HEK293 (cell line): ENCODE data around the gene FADS3.

Experiments
- CTCF ChIA-PET: fragments of 350-600 bp; formaldehyde crosslinking; extraction: SDS; loops from one replicate; lab custom pipeline; 2021; ENCODE audit warnings: antibody characterized with exemption; lab: Yijun Ruan, JAX
- POLR2A ChIA-PET: fragments of 300-600 bp; formaldehyde crosslinking; extraction: SDS; loops from one replicate; lab custom pipeline; 2020; ENCODE audit warnings: antibody characterized with exemption, inconsistent platforms; lab: Yijun Ruan, JAX
- H3K27ac ChIP-seq: fragments of 200-500 bp; sonication (Bioruptor generic); 2 replicates; pipeline ENCODE4 v1.5.1; 2014; ENCODE audit warnings: low read depth, low read length, control low read depth, inconsistent platforms; ENCODE audit errors: extremely low read depth
- H3K36me3 ChIP-seq, 2 experiments: fragments of 200-500 bp in 1 of 2; sonication (Bioruptor generic) in 1 of 2; 1 replicate in 1 of 2; 2 replicates in 1 of 2; pipeline ENCODE4 v1.5.1; 2014 to 2017; ENCODE audit warnings: inconsistent platforms in 2 of 2, low read length in 2 of 2; ENCODE audit not compliant: control insufficient read depth in 2 of 2, insufficient read depth in 1 of 2
- H3K4me1 ChIP-seq: fragments of 200-500 bp; sonication (Bioruptor generic); 2 replicates; pipeline ENCODE4 v1.5.1; 2014; ENCODE audit warnings: mild to moderate bottlenecking, low read length, inconsistent platforms; ENCODE audit not compliant: control insufficient read depth, insufficient read depth
- H3K4me3 ChIP-seq: 2 replicates; pipeline ENCODE4 v1.5.1; 2011; ENCODE audit warnings: low read depth, mild to moderate bottlenecking, control low read depth, low read length, moderate library complexity
- H3K9me3 ChIP-seq: fragments of 200-500 bp; sonication (Bioruptor generic); 2 replicates; pipeline ENCODE4 v1.5.1; 2014; ENCODE audit warnings: low read depth, low read length, inconsistent platforms; ENCODE audit not compliant: control insufficient read depth, insufficient read depth
- GLI2 ChIP-seq: fragments of 450-650 bp; formaldehyde crosslinking; IDR thresholded peaks from 2 replicates; pipeline ENCODE4; 2017; ENCODE audit warnings: missing biosample characterization, missing genetic modification characterization, low read depth, borderline replicate concordance
- GLIS2 ChIP-seq: fragments of 450-650 bp; formaldehyde crosslinking; IDR thresholded peaks from 2 replicates; pipeline ENCODE4 v1.5.1; 2016; ENCODE audit warnings: missing biosample characterization, missing genetic modification characterization
- KLF8 ChIP-seq: fragments of 450-650 bp; formaldehyde crosslinking; IDR thresholded peaks from 2 replicates; pipeline ENCODE4 v1.5.1; 2016; ENCODE audit warnings: missing biosample characterization, missing genetic modification characterization
- KLF9 ChIP-seq: fragments of 450-650 bp; formaldehyde crosslinking; IDR thresholded peaks from 2 replicates; pipeline ENCODE4 v1.5.1; 2016; ENCODE audit warnings: missing biosample characterization, missing genetic modification characterization, low read depth
- YY2 ChIP-seq: fragments of 450-650 bp; formaldehyde crosslinking; IDR thresholded peaks from 2 replicates; pipeline ENCODE4 v1.5.1; 2016; ENCODE audit warnings: missing biosample characterization, missing genetic modification characterization
- ZFP3 ChIP-seq: fragments of 450-650 bp; formaldehyde crosslinking; IDR thresholded peaks from 2 replicates; pipeline ENCODE4 v1.5.1; 2016; ENCODE audit warnings: low read depth, missing biosample characterization, missing genetic modification characterization
- ZFP37 ChIP-seq: fragments of 450-650 bp; formaldehyde crosslinking; IDR thresholded peaks from 2 replicates; pipeline ENCODE4 v1.5.1; 2016; ENCODE audit warnings: missing biosample characterization, missing genetic modification characterization
- ZNF132 ChIP-seq: fragments of 450-650 bp; formaldehyde crosslinking; IDR thresholded peaks from 2 replicates; pipeline ENCODE4 v1.5.1; 2017; ENCODE audit warnings: missing biosample characterization, missing genetic modification characterization, borderline replicate concordance
- ZNF140 ChIP-seq: fragments of 450-650 bp; formaldehyde crosslinking; IDR thresholded peaks from 2 replicates; pipeline ENCODE4 v1.5.1; 2016; ENCODE audit warnings: missing biosample characterization, missing genetic modification characterization
- ZNF16 ChIP-seq: fragments of 450-650 bp; formaldehyde crosslinking; IDR thresholded peaks from 2 replicates; pipeline ENCODE4 v1.5.1; 2016; ENCODE audit warnings: low read depth, missing biosample characterization, missing genetic modification characterization
- ZNF184 ChIP-seq: fragments of 450-650 bp; IDR thresholded peaks from 2 replicates; pipeline ENCODE4 v1.5.1; 2018; ENCODE audit warnings: missing biosample characterization, mild to moderate bottlenecking, missing genetic modification characterization
- ZNF239 ChIP-seq: fragments of 450-650 bp; formaldehyde crosslinking; IDR thresholded peaks from 2 replicates; pipeline ENCODE4 v1.5.1; 2016; ENCODE audit warnings: missing biosample characterization, missing genetic modification characterization
- ZNF324 ChIP-seq: fragments of 450-650 bp; formaldehyde crosslinking; IDR thresholded peaks from 2 replicates; pipeline ENCODE4 v1.5.1; 2016; ENCODE audit warnings: missing biosample characterization, missing genetic modification characterization
- ZNF335 ChIP-seq: fragments of 450-650 bp; formaldehyde crosslinking; conservative IDR thresholded peaks from 2 replicates; pipeline ENCODE4 v1.5.1; 2016; ENCODE audit warnings: missing biosample characterization, missing genetic modification characterization
- ZNF433 ChIP-seq: fragments of 450-650 bp; formaldehyde crosslinking; IDR thresholded peaks from 2 replicates; pipeline ENCODE4 v1.5.1; 2016; ENCODE audit warnings: missing biosample characterization, missing genetic modification characterization, low read depth
- ZNF549 ChIP-seq: fragments of 450-650 bp; IDR thresholded peaks from 2 replicates; pipeline ENCODE4 v1.5.1; 2018; ENCODE audit warnings: missing biosample characterization, missing genetic modification characterization, mild to moderate bottlenecking, inconsistent platforms, moderate library complexity
- ZNF677 ChIP-seq: fragments of 450-650 bp; IDR thresholded peaks from 2 replicates; pipeline ENCODE4 v1.5.0; 2018; ENCODE audit warnings: missing biosample characterization, mild to moderate bottlenecking, missing genetic modification characterization, moderate library complexity
- ZSCAN16 ChIP-seq: fragments of 450-650 bp; formaldehyde crosslinking; IDR thresholded peaks from 2 replicates; pipeline ENCODE4 v1.5.1; 2016; ENCODE audit warnings: missing biosample characterization, missing genetic modification characterization
- TF ChIP-seq, protein P1 (sequence below): fragments of 450-650 bp; formaldehyde crosslinking; IDR thresholded peaks from 2 replicates; pipeline ENCODE4 v1.5.1; 2016; ENCODE audit warnings: missing biosample characterization, missing genetic modification characterization
- TF ChIP-seq, protein P2 (sequence below): fragments of 450-650 bp; formaldehyde crosslinking; IDR thresholded peaks from 2 replicates; pipeline ENCODE4 v1.5.1; 2016; ENCODE audit warnings: missing biosample characterization, missing genetic modification characterization
- TF ChIP-seq, protein P3 (sequence below): fragments of 450-650 bp; formaldehyde crosslinking; IDR thresholded peaks from 2 replicates; pipeline ENCODE4 v1.5.1; 2016; ENCODE audit warnings: missing biosample characterization, missing genetic modification characterization, borderline replicate concordance
- TF ChIP-seq, protein P4 (sequence below): fragments of 450-650 bp; formaldehyde crosslinking; IDR thresholded peaks from 2 replicates; pipeline ENCODE4; 2016; ENCODE audit warnings: missing biosample characterization, missing genetic modification characterization

FADS3 gene

DNA sequence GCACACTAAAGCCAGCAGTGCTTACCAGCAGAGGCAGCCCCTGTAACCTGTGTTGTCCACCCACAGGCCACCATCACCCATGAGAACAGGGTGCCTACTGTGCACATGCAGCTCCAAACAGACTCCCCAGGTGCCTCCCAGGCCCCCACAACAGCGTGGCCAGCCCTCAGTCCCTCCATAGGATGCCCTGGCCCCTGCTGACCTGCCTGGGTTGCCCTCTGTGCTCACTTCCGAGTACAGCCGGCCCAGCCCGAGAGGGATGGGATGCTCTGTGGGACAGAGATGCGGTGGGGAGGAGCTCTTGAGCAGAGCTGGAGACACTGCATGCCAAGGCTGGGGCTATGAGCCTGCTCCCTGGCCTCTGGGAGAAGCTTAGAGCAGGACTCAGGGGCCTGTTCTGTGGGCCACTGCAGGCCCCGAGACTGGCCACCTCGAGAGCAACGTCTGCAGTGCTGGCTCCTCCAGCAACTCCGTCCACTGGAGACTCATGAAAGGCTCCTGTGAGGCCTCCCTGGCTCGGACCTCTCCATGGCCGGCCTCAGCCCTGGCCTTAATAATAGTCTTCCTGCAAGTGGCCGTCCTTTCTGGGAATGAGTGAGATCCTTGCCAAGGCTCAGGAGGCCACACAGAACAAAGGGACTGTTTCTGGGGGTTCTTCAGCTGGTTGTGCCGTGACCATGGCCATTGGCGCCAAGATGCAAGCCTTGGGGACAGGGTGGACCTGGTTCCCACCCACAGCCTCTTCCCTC, 36.2 kb downstream of the FADS3 start (continued):
- TF ChIP-seq ZSCAN16 (tag by site-specific recombination) (no peak), ZNF16 (tag by site-specific recombination) (no peak)

DNA sequence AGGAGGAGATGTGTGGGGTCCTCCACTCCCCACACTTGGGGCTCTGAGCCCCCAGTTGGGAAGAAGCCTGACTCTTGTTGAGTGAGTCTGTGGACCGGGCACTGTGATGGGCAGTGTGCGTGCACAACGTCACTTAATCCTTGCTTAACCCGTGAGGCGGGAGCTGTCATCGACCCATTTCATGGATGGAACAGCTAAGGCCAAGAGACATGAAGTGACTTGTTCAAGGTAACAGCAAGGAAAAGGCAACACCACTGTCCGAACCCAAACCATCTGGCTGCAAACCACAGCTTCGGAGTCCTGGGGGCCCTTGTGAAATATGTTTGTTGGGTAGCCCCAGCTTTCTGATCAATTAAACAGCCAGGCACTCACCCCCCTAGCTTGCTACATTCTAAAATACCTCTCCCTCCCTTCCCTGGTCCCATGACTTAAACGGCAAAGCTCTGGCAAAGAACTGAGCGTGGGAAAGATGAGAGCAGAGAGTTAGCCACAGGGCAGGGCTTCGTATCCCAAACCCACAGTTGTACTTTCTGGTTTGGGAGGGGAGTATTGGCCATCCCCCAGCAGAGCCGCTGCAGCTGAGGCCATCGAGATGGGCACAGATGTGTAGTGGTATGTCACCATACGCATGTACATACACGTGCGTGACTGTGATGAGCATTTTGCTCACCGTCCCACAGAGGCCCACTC, 37.0 kb downstream of the FADS3 start:
- ChIA-PET CTCF (interaction anchor here (0.5 to 1.1 kb wide), 2 partner anchors 19 to 228 kb away, joined by 3 read pairs; no protein-coding TSS in a partner anchor), POLR2A (no interaction called here)
- H3K36me3 ChIP-seq = peaks cover 0 to 12% of the 10 kb centered on the region in 2 experiments; a peak in 2 of 3 replicates
- H3K4me1 ChIP-seq = no peaks in the 10 kb centered on the region
- H3K27ac ChIP-seq = no peak overlapping the region
- no peaks in the 10 kb centered on the region for H3K9me3 ChIP-seq
- TF ChIP-seq KLF8 (tag by site-specific recombination) = no peak
- no peak for TF ChIP-seq ZNF324 (tag by site-specific recombination)
- TF ChIP-seq YY2 (tag by site-specific recombination) = no peak
- TF ChIP-seq ZFP37 (tag by site-specific recombination) = no peak
- no peak for TF ChIP-seq GLIS2 (tag by site-specific recombination)
- TF ChIP-seq ZNF184 (tag by site-specific recombination) = no peak
- no peak for TF ChIP-seq ZNF549 (tag by site-specific recombination)
- TF ChIP-seq, protein P1, sequence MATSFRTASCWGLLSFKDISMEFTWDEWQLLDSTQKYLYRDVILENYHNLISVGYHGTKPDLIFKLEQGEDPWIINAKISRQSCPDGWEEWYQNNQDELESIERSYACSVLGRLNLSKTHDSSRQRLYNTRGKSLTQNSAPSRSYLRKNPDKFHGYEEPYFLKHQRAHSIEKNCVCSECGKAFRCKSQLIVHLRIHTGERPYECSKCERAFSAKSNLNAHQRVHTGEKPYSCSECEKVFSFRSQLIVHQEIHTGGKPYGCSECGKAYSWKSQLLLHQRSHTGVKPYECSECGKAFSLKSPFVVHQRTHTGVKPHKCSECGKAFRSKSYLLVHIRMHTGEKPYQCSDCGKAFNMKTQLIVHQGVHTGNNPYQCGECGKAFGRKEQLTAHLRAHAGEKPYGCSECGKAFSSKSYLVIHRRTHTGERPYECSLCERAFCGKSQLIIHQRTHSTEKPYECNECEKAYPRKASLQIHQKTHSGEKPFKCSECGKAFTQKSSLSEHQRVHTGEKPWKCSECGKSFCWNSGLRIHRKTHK = no peak
- TF ChIP-seq, protein P2, sequence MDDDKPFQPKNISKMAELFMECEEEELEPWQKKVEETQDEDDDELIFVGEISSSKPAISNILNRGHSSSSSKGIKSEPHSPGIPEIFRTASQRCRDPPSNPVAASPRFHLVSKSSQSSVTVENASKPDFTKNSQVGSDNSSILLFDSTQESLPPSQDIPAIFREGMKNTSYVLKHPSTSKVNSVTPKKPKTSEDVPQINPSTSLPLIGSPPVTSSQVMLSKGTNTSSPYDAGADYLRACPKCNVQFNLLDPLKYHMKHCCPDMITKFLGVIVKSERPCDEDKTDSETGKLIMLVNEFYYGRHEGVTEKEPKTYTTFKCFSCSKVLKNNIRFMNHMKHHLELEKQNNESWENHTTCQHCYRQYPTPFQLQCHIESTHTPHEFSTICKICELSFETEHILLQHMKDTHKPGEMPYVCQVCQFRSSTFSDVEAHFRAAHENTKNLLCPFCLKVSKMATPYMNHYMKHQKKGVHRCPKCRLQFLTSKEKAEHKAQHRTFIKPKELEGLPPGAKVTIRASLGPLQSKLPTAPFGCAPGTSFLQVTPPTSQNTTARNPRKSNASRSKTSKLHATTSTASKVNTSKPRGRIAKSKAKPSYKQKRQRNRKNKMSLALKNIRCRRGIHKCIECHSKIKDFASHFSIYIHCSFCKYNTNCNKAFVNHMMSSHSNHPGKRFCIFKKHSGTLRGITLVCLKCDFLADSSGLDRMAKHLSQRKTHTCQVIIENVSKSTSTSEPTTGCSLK = no peak
- TF ChIP-seq ZFP3 (tag by site-specific recombination) = no peak
- no peak for TF ChIP-seq ZNF433 (tag by site-specific recombination)
- no peak for TF ChIP-seq GLI2 (tag by site-specific recombination)
- TF ChIP-seq, protein P3, sequence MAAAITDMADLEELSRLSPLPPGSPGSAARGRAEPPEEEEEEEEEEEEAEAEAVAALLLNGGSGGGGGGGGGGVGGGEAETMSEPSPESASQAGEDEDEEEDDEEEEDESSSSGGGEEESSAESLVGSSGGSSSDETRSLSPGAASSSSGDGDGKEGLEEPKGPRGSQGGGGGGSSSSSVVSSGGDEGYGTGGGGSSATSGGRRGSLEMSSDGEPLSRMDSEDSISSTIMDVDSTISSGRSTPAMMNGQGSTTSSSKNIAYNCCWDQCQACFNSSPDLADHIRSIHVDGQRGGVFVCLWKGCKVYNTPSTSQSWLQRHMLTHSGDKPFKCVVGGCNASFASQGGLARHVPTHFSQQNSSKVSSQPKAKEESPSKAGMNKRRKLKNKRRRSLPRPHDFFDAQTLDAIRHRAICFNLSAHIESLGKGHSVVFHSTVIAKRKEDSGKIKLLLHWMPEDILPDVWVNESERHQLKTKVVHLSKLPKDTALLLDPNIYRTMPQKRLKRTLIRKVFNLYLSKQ = no peak
- TF ChIP-seq ZNF239 (tag by site-specific recombination) = no peak
- TF ChIP-seq ZNF677 (tag by site-specific recombination) = no peak
- TF ChIP-seq, protein P4, sequence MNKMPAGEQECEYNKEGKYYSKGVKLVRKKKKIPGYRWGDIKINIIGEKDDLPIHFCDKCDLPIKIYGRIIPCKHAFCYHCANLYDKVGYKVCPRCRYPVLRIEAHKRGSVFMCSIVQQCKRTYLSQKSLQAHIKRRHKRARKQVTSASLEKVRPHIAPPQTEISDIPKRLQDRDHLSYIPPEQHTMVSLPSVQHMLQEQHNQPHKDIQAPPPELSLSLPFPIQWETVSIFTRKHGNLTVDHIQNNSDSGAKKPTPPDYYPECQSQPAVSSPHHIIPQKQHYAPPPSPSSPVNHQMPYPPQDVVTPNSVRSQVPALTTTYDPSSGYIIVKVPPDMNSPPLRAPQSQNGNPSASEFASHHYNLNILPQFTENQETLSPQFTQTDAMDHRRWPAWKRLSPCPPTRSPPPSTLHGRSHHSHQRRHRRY (tag by site-specific recombination) = no peak
- no peak for TF ChIP-seq ZNF335 (tag by site-specific recombination)
- TF ChIP-seq ZNF140 (tag by site-specific recombination) = no peak
- no peak for TF ChIP-seq KLF9
- no peak for TF ChIP-seq ZNF132 (tag by site-specific recombination)
- no peak overlapping the region for H3K4me3 ChIP-seq
